ENCODE results near the gene DDX54.
"Not testable (repeated sequence)": the region's sequence is repeated elsewhere in the genome, so short reads cannot be mapped to it uniquely, and the experiment has no call there.

DDX54 gene

GRCh38 chr12:113220593-113221180 is 35.4 kb upstream of the DDX54 start:
- no peak for DNase-seq (ENCODE audit: low spot score)

- no peak for DNase-seq (ENCODE audit: low spot score)
Measured at GRCh38 chr12:113216027-113216426, 30.7 kb upstream of the DDX54 start.

GRCh38 chr12:113214895-113215400 is 29.7 kb upstream of the DDX54 start:
- no peak for DNase-seq (ENCODE audit: low spot score)

- no peak for DNase-seq (ENCODE audit: low spot score)
Measured at GRCh38 chr12:113211160-113211559, 25.9 kb upstream of the DDX54 start.

- DNase-seq (ENCODE audit: low spot score): peak; percentile 66
Measured at GRCh38 chr12:113208041-113208934, 23.0 kb upstream of the DDX54 start.

GRCh38 chr12:113207613-113208040 is 22.3 kb upstream of the DDX54 start:
- no peak for DNase-seq (ENCODE audit: low spot score)

- not testable (repeated sequence) for DNase-seq (ENCODE audit: low spot score)
Measured at GRCh38 chr12:113206802-113207201, 21.5 kb upstream of the DDX54 start.

GRCh38 chr12:113204804-113205203 is 19.5 kb upstream of the DDX54 start:
- no peak for DNase-seq (ENCODE audit: low spot score)

- DNase-seq (ENCODE audit: low spot score): no peak
Measured at GRCh38 chr12:113203852-113204760, 18.8 kb upstream of the DDX54 start.

- DNase-seq (ENCODE audit: low spot score): no peak
Measured at GRCh38 chr12:113202300-113203075, 17.2 kb upstream of the DDX54 start.

GRCh38 chr12:113201187-113202177 is 16.2 kb upstream of the DDX54 start:
- DNase-seq (ENCODE audit: low spot score): no peak

- no peak for DNase-seq (ENCODE audit: low spot score)
Measured at GRCh38 chr12:113200021-113200797, 14.9 kb upstream of the DDX54 start.

- DNase-seq (ENCODE audit: low spot score): no peak
Measured at GRCh38 chr12:113198296-113198695, 13.0 kb upstream of the DDX54 start.

GRCh38 chr12:113197518-113198077 is 12.3 kb upstream of the DDX54 start:
- DNase-seq (ENCODE audit: low spot score): no peak

GRCh38 chr12:113196990-113197389 is 11.7 kb upstream of the DDX54 start:
- DNase-seq (ENCODE audit: low spot score): peak; percentile 90

- no peak for DNase-seq (ENCODE audit: low spot score)
Measured at GRCh38 chr12:113196582-113196981, 11.3 kb upstream of the DDX54 start.

GRCh38 chr12:113195598-113195997 is 10.3 kb upstream of the DDX54 start:
- DNase-seq (ENCODE audit: low spot score): no peak

GRCh38 chr12:113194971-113195391 is 9.7 kb upstream of the DDX54 start:
- DNase-seq (ENCODE audit: low spot score): no peak

GRCh38 chr12:113191227-113191626 is 5.9 kb upstream of the DDX54 start:
- no peak for DNase-seq (ENCODE audit: low spot score)
